Caki2 (cell line): Measurements from ENCODE around the gene NUDCD3. TPM values are rescaled to one million over a fixed set of nuclear protein-coding genes. Genes with fewer than 3 reads are reported as not detected.
A peak's percentile ranks its signal among the peaks of the same experiment; 100 is the strongest.

Experiments
- DNase-seq: peaks from one replicate; pipeline ENCODE4 v3.0.0-alpha.2; 2015; ENCODE audit warnings: low read depth
- in situ Hi-C: cut with HindIII; loops from 2 replicates; pipeline ENCODE4 v1.10.0; 2016; ENCODE audit warnings: low sequenced_read_pairs, low pct_unique_long_range_greater_than_20kb, mixed read lengths
- total RNA-seq: library from RNA; depleted of rRNA; stranded (reverse); fragments of >200 nt; shearing (Covaris generic); gene quantifications from 2 replicates; pipeline ENCODE4 v1.2.3, GENCODE V29; 2014; ENCODE audit warnings: low replicate concordance; rRNA removed

The NUDCD3 gene
- total RNA-seq, 1 experiment from 2014 or later: 30.3 TPM

DNA sequence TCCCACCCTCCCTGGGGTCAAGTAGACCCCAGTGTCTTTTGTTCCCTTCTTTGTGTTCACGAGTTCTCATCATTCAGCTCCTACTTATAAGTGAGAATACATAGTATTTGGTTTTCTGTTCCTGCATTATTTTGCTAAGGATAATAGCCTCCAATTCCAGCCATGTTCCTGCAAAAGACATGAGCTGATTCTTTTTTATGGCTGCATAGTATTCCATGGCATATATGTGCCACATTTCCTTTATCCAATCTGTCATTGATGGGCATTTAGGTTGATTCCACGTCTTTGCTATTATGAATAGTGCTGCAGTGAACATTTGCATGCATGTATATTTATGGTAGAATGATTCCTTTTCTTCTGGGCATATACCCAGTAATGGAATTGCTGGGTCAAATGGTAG lies 136.8 kb downstream of the NUDCD3 start:
- in situ Hi-C loops: no loop called here
- DNase-seq: no peak

DNA sequence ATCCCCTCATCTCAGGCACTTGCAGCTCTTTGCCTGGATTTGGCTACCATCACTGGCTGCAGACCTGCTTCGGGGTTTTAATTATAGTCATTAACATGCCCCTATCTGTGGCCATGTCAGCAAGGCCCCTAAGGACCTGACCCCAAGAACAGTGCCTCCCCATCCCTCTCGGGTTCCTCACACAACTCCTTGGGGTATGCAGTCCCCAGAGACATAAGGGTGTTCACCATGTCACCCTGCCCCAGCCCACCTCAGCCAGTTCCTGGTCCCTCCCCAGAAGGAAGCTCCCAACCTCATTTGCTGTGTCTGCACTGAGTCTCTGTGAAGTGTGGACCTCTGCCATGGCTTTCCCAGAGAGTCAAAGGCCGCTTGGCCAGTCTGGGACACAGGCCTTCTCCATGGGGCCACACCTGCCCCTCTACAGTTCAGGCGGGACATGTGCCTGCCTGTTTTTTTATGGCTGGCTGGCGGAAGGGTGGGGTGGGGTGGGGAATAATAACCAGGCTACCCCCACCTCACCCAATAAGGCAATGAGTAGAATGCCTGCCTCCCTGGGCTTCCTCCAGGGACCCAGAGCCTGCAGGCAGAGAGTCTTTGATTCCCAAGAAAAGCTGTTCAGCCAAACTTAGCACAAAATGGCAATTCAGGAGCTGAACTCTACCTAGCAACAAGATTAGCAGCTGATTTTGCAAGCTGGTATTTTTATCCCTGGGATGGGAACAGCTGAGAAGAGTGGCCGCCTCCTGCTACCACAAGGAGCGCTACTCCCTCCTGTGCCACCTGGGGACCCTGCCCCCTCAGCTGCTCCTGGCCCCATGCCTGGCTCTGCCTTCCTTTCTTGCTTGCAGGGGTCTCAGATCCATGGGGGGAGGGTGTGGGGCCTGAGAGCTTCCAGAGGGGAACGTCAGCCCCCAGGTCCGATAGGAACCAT lies 141.3 kb downstream of the NUDCD3 start:
- DNase-seq: no peak
- in situ Hi-C loops: no loop called here

DNA sequence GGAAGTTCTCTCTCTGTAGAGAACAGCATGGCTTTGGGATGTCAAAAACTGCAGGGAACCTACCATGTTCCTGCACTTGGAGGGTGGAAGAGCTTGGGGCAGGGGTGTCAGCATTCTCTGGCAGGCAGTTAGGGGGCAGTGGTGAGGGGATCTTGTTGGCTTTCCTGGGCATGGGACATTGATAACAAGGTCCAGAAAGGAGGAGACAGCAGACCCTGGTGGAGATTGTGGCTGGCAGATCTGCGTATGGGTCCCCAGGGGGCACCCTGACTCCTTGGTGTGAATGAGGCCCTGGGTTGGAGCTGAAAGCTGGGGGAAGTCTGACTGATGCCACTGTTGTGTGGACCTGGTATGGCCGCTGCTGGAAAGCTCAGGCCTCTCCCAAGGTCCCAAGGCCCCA lies 142.2 kb downstream of the NUDCD3 start:
- DNase-seq: peak; percentile 14
- in situ Hi-C loops: no loop called here

GRCh38 chr7:44347546-44348114 lies 142.8 kb downstream of the NUDCD3 start:
- in situ Hi-C loops: no loop called here
- DNase-seq: no peak

GRCh38 chr7:44346063-44346462 lies 144.4 kb downstream of the NUDCD3 start:
- in situ Hi-C loops: no loop called here
- no peak for DNase-seq

DNA sequence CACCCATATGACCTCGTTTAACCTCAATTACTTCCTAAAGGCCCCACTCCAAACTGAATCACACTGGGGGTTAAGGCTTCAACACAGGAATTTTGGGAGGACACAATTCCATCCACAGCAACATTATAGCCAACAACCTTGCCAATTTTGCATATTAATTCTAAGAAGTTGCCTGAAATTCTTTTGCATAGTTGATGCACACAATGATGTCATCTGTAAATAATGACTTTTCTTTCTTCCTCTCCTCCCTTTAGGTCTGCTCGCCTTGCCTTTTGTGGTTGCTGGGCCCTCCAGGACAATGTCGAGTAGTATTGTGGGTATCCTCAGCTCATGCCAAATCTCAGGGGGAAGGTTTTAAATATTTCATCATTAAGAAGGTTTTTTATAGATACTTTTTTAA lies 149.1 kb downstream of the NUDCD3 start:
- in situ Hi-C loops: no loop called here
- DNase-seq: no peak

DNA sequence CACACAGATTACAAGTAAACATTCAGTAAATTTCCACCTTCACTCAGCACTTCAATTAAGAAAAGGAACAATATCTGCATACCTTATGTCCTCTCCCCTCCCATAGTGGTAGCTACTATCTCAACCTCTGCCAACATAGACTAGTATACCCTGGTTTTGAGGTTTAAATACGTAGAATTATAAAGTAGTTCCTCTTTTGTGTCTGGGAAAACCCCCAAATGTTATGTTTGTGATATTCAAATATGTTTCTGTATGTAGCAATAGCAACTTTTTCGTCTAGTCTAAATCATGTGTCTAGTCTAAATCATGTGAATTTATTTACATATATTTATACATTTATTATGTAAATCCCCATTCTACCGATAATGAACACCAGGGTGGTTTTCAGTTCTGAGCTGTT lies 151.9 kb downstream of the NUDCD3 start:
- DNase-seq: no peak
- in situ Hi-C loops: no loop called here

GRCh38 chr7:44336491-44336890 lies 154.0 kb downstream of the NUDCD3 start:
- DNase-seq: no peak
- in situ Hi-C loops: no loop called here

GRCh38 chr7:44335184-44335583 lies 155.3 kb downstream of the NUDCD3 start:
- in situ Hi-C loops: no loop called here

DNA sequence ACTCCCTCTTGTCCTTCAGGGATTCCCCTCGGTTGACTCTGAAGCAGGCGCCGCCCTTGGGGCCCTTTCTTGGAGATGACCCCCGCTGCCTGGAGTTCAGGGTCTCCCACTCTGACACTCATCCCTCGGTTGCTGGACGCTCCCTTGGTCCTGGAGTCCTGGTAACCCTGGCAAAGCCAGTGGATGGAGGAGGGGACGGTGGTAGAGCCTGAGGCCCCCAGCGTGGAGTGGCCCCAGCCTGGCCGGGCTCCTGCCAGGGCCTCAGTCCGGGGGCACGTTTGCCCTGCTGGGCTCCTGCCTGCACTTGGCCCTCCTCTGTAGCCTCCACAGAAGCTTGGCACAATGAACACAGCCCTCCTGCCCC lies 155.7 kb downstream of the NUDCD3 start:
- in situ Hi-C loops: no loop called here
- DNase-seq: no peak

More at GRCh38 chr7:44335184-44335583, 155.3 kb downstream of the NUDCD3 start:
- no peak for DNase-seq

GRCh38 chr7:44333911-44334733 lies 156.3 kb downstream of the NUDCD3 start:
- in situ Hi-C loops: no loop called here
- no peak for DNase-seq

DNA sequence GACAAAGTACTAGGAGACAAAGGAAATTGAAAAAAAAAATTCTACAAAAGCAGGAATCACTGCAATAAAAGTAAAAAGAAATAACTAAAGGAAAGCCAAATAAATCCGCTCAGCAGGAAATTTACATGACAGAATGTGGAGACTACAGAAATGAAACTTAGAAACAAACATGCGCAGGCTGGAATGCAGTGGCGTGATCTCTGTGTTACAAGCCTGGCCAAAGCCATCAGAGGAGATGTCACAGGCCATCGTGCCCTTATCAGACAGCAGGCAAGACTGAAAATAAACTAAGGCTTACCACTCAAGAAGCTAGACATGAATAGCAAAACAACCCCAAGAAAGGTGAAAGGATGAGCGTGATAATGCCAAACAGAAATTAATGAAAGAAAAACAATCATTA lies 158.8 kb downstream of the NUDCD3 start:
- in situ Hi-C loops: no loop called here
- DNase-seq: no peak

GRCh38 chr7:44330331-44330730 lies 160.1 kb downstream of the NUDCD3 start:
- DNase-seq: no peak
- in situ Hi-C loops: no loop called here

- in situ Hi-C loops: no loop called here
- no peak for DNase-seq
These were observed 160.6 kb downstream of the NUDCD3 start for GRCh38 chr7:44329888-44330287.

Other genes starting within 250 kb of the NUDCD3 start
- 0.14 and 0.23 TPM in 2 replicates for gene CAMK2B, start 165.1 kb downstream of the NUDCD3 start, total RNA-seq
- gene NPC1L1, start 50.7 kb upstream of the NUDCD3 start, total RNA-seq: not detected in 2 replicates
- gene DDX56, start 83.2 kb upstream of the NUDCD3 start, total RNA-seq: 131 and 153 TPM in 2 replicates
- 263 and 317 TPM in 2 replicates for gene TMED4, start 91.6 kb upstream of the NUDCD3 start, total RNA-seq
- gene OGDH, start 116.0 kb upstream of the NUDCD3 start, total RNA-seq: 33.4 and 56.0 TPM in 2 replicates